LNCaP clone FGC (cell line): ENCODE results near the gene CAPG.

Source experiments
- DNase-seq: peaks from one replicate; pipeline ENCODE4 v3.0.0-alpha.2; 2011; ENCODE audit warnings: low read depth
- H3K4me3 ChIP-seq: 2 replicates; pipeline ENCODE4 v1.5.1; 2011; ENCODE audit warnings: mild to moderate bottlenecking, low read depth, low read length, control low read depth
- CTCF ChIP-seq: IDR thresholded peaks from 2 replicates; pipeline ENCODE4 v1.5.1; 2012; ENCODE audit warnings: mild to moderate bottlenecking; ENCODE audit not compliant: control insufficient read depth, insufficient read depth; ENCODE audit errors: extremely low read depth

The CAPG gene

DNA sequence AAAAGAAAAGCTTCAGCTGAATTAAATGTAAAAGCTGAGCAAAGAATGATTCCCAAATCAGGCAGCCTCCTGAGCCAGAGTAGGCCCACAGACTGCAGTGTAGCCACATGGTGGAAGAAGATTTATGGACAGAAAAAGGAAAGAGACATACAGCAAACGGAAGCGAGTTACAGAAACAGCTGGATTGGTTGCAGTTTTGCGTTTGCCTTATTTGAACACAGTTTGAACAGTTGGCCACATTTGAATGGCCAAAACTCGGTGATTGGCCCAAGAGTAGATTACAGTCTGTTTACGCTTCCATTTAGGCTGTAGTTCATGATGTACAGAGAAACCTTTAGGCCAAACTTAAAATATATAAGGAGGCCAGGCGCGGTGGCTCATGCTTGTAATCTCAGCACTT, 43.4 kb upstream of the CAPG start:
- TF ChIP-seq CTCF = no peak
- DNase-seq = no peak
- H3K4me3 ChIP-seq = no peak overlapping the region

- no peak for TF ChIP-seq CTCF
- H3K4me3 ChIP-seq = no peak overlapping the region
- DNase-seq = no peak
Observed at GRCh38 chr2:85452237-85452636, 42.1 kb upstream of the CAPG start.

- no peak for TF ChIP-seq CTCF
- DNase-seq = no peak
- H3K4me3 ChIP-seq = no peak overlapping the region
Observed at GRCh38 chr2:85449214-85449588, 39.0 kb upstream of the CAPG start.

DNA sequence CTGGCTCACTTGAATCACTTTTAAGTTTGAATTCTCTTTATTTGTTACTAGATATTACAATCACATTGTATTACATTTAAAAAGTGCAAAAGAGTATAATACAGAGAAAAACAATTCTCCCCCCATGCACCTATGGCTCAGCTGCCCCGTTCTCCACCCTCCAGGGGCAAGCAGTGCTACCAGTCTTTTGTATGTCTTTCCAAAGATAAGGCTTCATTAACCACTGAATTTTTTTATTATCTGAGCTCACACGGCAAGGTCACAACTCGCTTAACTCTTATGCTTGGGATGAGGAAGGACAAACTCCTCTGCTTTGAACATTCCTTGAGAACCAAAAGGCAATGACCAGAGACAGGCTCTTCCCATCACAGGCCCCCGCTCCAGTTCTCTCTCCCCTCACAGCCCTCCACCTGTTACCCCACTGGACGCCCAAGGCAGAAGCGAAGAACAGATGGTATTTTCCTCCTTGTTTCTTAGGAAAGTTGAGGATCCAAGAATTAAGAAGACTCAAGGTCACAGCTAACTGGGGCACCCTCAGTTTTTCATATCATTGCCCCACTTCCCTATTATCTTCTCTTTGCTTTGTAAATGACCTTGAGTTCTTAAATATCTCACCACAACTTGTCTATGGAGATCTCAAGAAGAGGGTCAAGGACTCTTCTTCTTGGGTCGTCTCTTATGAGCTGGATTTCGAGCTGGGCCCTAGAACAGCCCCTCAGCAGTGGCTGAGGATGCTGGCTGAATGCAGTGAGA, 38.5 kb upstream of the CAPG start:
- DNase-seq = no peak
- TF ChIP-seq CTCF = no peak
- no peak overlapping the region for H3K4me3 ChIP-seq

DNA sequence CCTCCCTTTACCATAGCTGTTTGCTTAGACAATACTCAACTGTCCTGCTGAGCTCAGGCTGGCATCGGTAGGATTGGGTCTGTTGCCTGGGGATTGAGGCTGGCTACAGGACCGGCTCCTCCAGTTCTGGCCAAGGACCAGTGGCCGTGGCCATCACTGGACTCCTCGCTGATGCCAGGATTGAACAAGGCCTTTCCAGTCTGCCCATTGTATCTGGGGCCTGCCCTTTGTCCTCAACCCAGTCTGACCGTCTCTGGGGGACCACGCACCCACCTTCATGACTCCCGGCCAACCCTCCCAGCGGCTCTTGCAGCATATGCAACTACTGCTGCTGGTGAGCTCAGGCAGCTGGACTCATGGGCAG, 37.0 kb upstream of the CAPG start:
- no peak for TF ChIP-seq CTCF
- H3K4me3 ChIP-seq = no peak overlapping the region
- DNase-seq = no peak

- DNase-seq = no peak
- H3K4me3 ChIP-seq = no peak overlapping the region
- no peak for TF ChIP-seq CTCF
Observed at GRCh38 chr2:85446296-85447221, 36.4 kb upstream of the CAPG start.
